DMS 273 treated with DMSO at 0.1 percent for 48 hours (cell line): ENCODE measurements around the gene NCAM1.

Experiments
- DNase-seq: peaks from one replicate; lab custom pipeline; 2025; lab: John Stamatoyannopoulos, UW

The NCAM1 gene

DNA sequence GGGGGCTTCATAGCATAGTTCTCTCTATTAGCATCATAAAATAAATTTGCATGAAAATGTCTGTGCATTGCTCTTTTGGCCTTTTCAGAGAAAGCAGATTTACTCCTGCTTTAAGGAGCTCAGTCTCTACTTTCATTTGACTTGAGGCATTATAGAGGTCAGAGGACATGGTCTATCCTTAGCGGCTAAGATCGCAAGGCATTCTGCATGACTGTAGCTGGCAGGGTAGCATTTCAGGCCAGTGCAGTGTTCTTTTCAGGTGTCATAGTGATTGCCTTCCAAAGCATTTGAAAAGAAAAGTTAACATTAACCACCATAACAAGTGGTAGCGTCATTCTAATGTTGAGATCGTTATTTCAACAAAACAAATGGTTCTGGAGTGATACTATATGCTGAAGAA is 126.5 kb downstream of the NCAM1 start:
- DNase-seq: no peak

- DNase-seq: no peak
Observed at GRCh38 chr11:113090716-113091480, 129.7 kb downstream of the NCAM1 start.

DNA sequence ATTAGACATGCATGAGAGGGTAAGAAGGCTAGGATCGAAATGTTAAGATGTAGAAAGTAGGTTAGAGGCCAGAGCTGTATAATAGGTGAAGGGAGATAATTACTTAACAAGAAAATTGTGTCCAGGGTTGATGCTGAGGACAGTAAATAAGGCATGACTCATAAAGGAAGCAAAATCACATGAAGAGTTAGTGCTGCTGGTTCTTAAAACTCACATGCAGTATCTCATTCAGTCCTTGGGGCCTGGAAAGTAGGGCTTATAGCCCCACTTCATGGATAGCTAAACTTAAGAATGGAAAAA is 130.2 kb downstream of the NCAM1 start:
- DNase-seq: no peak

DNA sequence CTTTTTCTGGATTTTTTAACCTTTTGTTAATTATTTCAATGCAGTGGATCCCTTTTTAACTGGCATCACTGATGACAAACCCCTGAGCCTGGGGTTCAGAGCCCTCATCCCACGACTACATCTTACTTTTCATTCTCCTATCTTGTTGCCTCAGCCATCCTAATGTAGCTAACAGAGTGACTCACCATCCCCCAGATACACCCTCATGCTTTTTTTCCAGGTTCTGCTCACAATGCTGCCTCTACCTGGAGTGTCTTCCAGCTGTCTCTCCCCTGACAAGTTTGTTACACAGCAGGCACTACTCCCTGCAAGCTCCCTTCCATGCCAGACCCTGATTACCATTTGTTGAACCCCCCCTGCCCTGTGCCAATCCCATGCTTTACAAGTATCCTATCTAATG is 135.4 kb downstream of the NCAM1 start:
- DNase-seq: no peak

DNA sequence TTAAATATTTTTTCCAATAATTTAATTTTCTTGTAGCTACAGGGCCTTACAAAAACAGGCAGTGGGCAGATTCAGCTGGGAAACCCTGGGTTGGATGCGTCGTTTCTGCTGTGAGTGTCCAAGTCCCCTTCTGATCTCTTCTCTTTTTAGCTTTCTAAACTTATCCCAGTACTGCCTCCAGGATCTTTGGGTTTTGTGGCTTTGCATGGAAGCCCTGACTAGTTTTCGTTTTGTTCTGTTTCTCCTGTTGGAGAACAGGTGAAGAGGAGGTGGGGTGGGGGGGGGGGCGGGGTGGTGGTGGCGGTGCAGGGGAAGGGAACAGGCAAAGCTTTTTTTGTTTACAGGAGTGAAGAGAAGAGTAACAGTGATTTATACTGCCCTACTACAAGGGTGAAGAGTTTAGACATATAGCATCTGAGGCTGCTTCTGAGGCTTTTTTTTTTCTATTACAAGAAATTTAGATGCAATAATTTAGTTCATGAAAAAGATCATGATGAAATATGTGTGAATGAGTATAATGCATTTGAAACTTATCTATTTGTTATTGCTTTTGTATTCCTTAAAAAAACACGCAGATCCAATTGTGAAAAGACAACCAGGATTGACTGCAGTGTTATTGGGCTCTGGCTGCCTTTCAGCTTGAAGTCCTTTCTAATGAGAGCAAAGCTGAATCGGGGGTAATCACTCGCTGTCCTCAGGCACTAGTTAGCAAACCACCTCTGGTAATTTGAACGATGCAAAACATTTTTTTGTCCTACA is 142.9 kb downstream of the NCAM1 start:
- DNase-seq: no peak

GRCh38 chr11:113104691-113105251 is 143.6 kb downstream of the NCAM1 start:
- no peak for DNase-seq

DNA sequence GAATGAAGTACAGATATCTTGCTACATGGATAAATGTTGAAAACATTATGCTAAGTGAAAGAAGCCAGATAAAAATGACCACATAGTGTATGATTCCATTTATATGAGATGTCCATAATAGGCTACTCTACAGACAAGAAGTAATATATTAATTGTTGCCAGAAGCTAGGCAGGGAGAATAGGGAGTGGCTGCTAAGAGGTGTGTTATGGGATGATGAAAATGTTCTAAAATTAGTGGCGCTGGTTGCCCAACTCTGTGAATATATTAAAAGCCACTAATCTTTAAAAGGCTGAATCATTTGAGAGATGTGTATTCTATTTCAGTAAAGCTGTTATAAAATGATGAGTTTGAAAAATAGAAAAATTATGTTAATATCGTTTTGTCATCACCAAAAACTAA is 144.4 kb downstream of the NCAM1 start:
- no peak for DNase-seq

- no peak for DNase-seq
Observed at GRCh38 chr11:113106507-113106906, 145.3 kb downstream of the NCAM1 start.

DNA sequence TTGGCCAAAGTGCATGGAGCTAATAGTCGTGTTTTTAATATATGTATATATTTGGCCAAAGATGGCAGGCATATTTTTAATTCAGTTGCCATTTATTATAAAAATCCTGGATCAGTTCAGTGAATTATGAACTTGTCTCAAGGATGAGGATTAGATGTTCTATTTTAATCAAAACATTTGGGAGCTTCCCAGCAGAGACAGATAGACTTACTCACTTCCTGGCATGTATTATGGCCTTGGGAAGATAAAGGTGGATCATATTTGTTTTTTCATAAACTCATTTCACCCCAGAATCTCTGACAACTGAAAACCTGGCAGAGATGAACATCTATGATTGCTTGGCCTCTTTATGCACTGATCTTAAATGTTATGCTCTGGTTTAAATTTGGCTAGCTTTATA is 148.8 kb downstream of the NCAM1 start:
- DNase-seq: no peak

GRCh38 chr11:113111156-113111555 is 149.9 kb downstream of the NCAM1 start:
- no peak for DNase-seq

DNA sequence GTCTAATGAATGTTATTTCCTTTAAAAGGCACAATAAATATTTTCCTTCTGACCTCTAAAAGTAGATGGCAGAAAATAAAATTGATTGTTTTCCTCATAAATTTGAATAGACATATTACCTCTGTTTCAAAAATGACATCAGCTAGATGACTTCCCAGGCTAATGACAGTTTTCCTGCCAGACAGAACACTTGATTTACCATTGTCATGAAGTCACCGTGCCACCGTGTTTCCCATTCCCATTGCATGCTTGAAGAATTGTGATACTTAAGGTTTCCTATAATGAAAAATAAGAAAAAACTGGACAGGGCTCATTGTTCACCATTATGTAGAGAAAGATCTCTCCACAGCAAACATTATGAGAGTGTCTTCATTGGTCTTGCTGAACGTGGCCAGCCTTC is 151.1 kb downstream of the NCAM1 start:
- no peak for DNase-seq

DNA sequence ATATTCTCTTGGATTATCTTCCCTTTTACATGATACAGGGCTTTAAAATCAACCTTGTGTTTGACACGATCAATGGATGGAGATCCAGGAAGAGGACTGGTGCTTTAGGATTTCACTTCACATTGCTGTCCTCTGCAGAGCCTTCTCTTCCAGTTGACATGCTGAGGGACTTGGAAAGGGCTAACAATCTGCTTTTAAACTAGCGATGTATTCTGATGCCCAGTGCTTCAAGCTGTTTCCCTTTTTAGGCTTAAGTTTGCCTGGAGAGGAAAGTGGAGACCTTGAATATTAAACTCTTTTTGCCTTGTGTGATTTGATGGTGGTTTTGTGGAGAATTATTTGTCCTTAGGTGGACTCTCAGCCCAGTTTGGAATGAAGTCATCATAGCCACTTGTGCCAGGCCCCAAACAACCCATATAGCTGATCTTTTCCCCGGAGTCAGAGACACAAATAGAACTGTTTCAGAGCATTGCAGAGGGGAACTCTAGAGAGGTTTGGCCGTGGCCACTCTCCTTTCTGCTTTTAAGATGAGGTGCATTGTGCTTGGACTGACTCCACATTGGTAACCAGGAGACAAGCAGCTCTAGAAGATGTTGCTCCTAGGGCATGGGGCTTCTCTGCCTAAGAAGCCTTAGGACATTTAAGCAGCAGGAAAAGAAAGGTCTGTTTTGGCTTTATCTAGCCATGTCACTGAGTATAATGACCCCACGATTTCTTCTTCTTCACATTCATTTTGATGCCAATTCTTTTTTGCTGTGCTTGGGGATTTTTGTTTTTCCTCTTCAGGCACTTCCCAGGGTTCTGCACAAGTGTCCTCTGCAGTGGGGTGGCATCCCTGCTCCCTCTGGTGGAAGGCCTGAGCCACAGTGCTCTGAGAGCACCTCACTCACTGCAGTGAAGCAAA is 152.8 kb downstream of the NCAM1 start:
- DNase-seq: no peak

DNA sequence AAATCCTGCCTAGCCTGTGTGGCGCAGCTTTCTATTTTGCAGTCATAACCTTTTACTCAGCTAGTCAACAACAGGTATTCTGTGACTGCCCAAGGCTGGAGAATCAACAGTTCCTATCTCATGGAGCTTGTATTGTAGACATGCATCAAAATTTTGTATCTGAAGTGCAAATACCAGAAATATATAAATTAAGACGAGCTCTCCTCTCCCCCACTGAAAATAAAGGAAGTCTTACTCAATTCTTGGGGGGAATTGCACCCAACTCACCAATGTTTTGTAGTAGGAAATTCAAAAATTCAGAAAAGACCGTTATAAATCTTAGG is 153.4 kb downstream of the NCAM1 start:
- no peak for DNase-seq

GRCh38 chr11:113118104-113118503 is 156.9 kb downstream of the NCAM1 start:
- no peak for DNase-seq

- DNase-seq: no peak
Observed at GRCh38 chr11:113119074-113119473, 157.9 kb downstream of the NCAM1 start.

- DNase-seq: no peak
Observed at GRCh38 chr11:113119966-113120736, 158.9 kb downstream of the NCAM1 start.

DNA sequence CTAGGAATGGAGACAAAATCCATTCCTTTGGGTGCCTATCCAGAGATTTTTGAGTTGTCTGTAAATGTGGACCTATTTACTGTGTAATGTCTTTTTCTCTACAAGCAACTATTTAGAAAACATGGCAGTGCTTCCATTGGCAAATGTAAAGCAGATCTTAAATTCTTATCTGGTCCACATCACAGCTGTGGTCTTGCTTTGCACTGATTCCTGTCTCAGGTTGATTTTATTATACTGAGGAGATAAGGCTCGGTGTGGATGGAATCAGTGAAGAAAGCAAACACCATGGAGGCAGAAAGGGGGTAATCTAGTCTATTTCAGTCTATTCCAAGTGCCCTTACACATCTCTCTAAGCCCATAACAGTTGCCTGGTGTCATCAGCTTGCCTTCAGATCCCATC is 160.5 kb downstream of the NCAM1 start:
- no peak for DNase-seq

- DNase-seq: no peak
Observed at GRCh38 chr11:113124006-113124405, 162.8 kb downstream of the NCAM1 start.

GRCh38 chr11:113124578-113124977 is 163.4 kb downstream of the NCAM1 start:
- no peak for DNase-seq

GRCh38 chr11:113129261-113129992 is 168.2 kb downstream of the NCAM1 start:
- no peak for DNase-seq
